Neural cell (in vitro differentiated cells): ENCODE measurements around the gene MIGA2.

Experiments
- CTCF ChIP-seq: fragments of 450-650 bp; IDR thresholded peaks from 2 replicates; pipeline ENCODE4 v1.5.1; 2014; ENCODE audit warnings: antibody characterized with exemption, mild to moderate bottlenecking, moderate library complexity; ENCODE audit not compliant: poor library complexity, severe bottlenecking
- EP300 ChIP-seq: fragments of 450-650 bp; conservative IDR thresholded peaks from 2 replicates; pipeline ENCODE4 v1.6.1; 2014; ENCODE audit warnings: antibody characterized with exemption, mild to moderate bottlenecking, moderate library complexity; ENCODE audit not compliant: poor library complexity, severe bottlenecking
- EZH2 ChIP-seq: fragments of 200-600, 300-800 bp; shearing (Covaris generic), sonication (generic); IDR thresholded peaks from 2 replicates; pipeline ENCODE4 v1.6.1; 2014; ENCODE audit warnings: antibody characterized with exemption, low read length, borderline replicate concordance, mild to moderate bottlenecking; ENCODE audit not compliant: insufficient read depth, poor library complexity, severe bottlenecking
- MXI1 ChIP-seq: fragments of 450-650 bp; conservative IDR thresholded peaks from 2 replicates; pipeline ENCODE4 v1.6.1; 2014; ENCODE audit warnings: antibody characterized with exemption, mild to moderate bottlenecking; ENCODE audit not compliant: poor library complexity, severe bottlenecking
- POLR2AphosphoS5 ChIP-seq: IDR thresholded peaks from 2 replicates; pipeline ENCODE4 v1.6.1; 2012
- RAD21 ChIP-seq: fragments of 450-650 bp; conservative IDR thresholded peaks from 2 replicates; pipeline ENCODE4 v1.6.1; 2014; ENCODE audit warnings: antibody characterized with exemption, mild to moderate bottlenecking, moderate library complexity
- REST ChIP-seq: IDR thresholded peaks from 2 replicates; pipeline ENCODE4 v1.6.1; 2012; ENCODE audit warnings: borderline replicate concordance
- SMC3 ChIP-seq: fragments of 450-650 bp; conservative IDR thresholded peaks from 2 replicates; pipeline ENCODE4 v1.6.1; 2014; ENCODE audit warnings: antibody characterized with exemption, mild to moderate bottlenecking, moderate library complexity; ENCODE audit not compliant: poor library complexity
- TAF1 ChIP-seq: IDR thresholded peaks from 2 replicates; pipeline ENCODE4 v1.6.1; 2012; ENCODE audit warnings: low read depth

- TF ChIP-seq POLR2AphosphoS5, result no peak
- TF ChIP-seq CTCF, result no peak
- no peak for TF ChIP-seq EP300
- no peak for TF ChIP-seq RAD21
- no peak for TF ChIP-seq REST
- no peak for TF ChIP-seq TAF1
- no peak for TF ChIP-seq EZH2
- no peak for TF ChIP-seq MXI1
- TF ChIP-seq SMC3, result no peak
These were observed 71.2 kb downstream of the MIGA2 start for GRCh38 chr9:129107651-129108050.
